CD4-positive, alpha-beta T cell treated with Interleukin-15 for 4 hours (primary cell): ENCODE data around the gene ALPI.
"Not testable (repeated sequence)": the region's sequence is repeated elsewhere in the genome, so short reads cannot be mapped to it uniquely, and the experiment has no call there.

Experiments
- DNase-seq: peaks from one replicate; pipeline ENCODE4 v3.0.0-alpha.2; 2020; ENCODE audit warnings: low spot score

ALPI gene

GRCh38 chr2:232455426-232456255 lies at the start of gene ALPI:
Gene ALPI, plus strand, starts transcription at chr2:232456153. Its CDS starts 47 bp downstream, at chr2:232456200.
- no peak for DNase-seq

DNA sequence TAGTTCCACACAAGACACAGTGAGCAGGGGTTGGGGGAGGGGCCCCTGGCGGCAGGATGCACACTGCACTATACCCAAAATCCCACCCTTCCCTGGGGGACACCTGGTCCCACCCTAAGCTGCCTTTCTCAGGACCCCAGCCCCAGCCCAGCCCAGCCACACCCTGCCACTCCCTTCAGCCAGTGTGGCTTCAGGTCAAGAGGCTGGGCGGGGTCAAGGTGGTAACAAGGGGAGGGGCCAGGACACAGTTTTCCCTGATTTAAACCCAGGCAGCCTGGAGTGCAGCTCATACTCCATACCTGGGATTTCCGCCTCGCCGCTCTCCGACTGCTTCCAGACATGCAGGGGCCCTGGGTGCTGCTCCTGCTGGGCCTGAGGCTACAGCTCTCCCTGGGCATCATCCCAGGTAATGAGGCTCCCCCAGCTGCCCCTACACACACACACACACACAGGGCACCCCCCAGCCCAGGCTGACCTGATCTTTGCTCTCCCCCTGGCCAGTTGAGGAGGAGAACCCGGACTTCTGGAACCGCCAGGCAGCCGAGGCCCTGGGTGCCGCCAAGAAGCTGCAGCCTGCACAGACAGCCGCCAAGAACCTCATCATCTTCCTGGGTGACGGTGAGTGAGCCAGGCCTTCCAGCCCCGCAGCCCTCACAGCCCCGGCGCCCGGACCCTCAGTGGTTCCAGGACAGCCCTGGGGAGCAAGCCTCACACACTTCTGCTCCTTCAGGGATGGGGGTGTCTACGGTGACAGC lies 49.2 kb upstream of the ALPI start, which contains the start of gene ALPG:
Gene ALPG (plus strand): TSS at position 289 of the 755 bp plus-strand sequence. CDS start 51 bp downstream, at position 340.
- DNase-seq = no peak

GRCh38 chr2:232407428-232408150 lies 48.4 kb upstream of the ALPI start:
- DNase-seq = not testable (repeated sequence)

GRCh38 chr2:232408269-232408668 lies 47.7 kb upstream of the ALPI start:
- DNase-seq = not testable (repeated sequence)

DNA sequence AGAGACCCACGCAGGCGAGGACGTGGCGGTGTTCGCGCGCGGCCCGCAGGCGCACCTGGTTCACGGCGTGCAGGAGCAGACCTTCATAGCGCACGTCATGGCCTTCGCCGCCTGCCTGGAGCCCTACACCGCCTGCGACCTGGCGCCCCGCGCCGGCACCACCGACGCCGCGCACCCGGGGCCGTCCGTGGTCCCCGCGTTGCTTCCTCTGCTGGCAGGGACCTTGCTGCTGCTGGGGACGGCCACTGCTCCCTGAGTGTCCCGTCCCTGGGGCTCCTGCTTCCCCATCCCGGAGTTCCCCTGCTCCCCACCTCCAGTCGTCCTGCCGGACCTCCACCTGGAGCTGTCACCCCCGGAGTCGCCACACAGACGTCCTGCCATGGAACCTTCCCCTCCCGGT lies 46.3 kb upstream of the ALPI start:
- not testable (repeated sequence) for DNase-seq

DNA sequence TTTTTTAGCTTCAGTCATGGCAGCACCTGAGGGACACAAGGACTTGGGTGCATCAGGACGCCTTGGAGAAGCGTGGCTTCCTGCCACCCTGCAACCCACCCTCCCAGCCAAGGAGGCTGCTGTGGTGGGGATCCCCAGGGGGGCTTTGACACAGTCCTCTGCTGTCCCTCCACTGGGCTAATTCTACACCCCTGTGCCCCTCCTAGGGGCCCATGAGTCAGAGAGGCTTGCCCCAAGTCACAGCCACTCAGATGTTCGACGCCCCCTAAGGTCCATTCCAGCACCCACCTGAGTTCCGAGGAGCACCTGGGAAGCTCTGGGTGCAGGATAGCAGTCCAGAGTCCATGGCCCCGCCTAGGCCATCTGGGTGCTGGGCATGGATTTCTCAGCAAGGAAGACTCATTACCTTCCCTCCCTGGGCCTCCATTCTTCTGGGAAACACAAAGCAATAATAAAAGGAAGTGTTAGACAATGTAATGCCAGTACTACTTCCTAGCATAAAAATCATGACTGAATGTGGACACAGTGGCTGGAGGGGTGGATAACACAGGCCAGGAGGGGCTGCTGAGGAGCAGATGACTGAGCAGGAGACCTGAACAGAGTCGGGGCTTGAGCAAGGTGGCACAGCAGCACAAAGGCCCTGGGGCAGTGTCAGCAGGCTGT lies 45.6 kb upstream of the ALPI start:
- DNase-seq = no peak

DNA sequence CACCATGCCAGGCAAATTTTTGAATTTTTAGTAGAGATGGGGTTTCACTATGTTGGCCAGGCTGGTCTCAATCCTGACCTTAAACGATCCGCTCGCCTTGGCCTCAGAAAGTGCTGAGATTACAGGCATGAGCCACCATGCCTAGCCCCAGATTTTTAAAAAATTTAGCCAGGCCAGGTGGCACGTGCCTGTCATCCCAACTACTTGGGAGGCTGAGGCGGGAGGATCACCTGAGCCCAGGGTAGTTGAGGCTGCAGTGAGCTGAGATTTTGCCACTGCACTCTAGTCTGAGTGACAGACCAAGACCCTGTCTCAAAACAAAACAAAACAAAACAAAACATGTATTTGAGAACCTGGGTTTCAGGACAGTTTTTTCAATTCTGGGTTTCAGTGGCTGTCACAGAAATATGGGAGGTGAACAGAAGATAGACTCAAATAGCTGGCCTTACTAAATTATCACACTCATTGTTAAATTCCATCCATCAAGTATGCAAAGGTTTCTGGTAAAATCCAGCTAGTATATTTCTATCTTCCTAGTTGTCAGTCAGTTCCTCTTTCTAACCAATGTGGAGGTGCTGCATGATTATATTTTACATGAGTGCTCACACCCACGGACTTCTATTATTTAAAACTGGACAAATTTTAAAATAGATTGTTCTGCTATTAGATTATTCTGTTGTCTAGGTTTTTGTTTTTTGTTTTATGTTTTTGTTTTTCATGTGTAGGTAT lies 43.9 kb upstream of the ALPI start:
- no peak for DNase-seq

- no peak for DNase-seq
Observed at GRCh38 chr2:232412986-232413385, 43.0 kb upstream of the ALPI start.

DNA sequence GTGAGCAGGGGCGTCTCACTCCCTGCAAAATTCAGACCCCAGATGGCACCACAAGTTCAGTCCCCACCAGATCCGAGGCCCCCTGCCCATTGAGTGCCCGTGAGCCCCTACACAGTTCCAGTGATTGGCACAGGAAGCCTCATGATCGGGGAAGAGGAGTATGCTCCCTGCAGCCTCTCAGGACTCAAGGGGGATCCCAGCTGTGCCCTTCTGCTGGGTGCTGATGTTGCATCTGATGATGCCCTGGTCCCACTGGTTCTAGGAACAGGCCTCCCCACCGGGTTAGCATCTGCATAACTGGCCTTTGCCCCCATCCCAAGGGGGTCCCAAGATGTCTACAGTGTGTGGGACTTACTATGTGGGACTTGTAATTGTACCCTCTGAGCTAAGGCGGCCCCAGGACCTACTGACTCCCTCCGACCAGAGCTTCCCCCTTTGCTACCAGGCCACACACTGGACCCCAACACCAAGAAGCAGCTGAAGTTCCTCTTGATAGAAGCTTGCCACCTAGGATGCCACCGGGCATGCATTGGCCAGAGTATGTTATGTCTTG lies 40.7 kb upstream of the ALPI start:
- no peak for DNase-seq

- DNase-seq = no peak
Observed at GRCh38 chr2:232415736-232416520, 40.0 kb upstream of the ALPI start.

DNA sequence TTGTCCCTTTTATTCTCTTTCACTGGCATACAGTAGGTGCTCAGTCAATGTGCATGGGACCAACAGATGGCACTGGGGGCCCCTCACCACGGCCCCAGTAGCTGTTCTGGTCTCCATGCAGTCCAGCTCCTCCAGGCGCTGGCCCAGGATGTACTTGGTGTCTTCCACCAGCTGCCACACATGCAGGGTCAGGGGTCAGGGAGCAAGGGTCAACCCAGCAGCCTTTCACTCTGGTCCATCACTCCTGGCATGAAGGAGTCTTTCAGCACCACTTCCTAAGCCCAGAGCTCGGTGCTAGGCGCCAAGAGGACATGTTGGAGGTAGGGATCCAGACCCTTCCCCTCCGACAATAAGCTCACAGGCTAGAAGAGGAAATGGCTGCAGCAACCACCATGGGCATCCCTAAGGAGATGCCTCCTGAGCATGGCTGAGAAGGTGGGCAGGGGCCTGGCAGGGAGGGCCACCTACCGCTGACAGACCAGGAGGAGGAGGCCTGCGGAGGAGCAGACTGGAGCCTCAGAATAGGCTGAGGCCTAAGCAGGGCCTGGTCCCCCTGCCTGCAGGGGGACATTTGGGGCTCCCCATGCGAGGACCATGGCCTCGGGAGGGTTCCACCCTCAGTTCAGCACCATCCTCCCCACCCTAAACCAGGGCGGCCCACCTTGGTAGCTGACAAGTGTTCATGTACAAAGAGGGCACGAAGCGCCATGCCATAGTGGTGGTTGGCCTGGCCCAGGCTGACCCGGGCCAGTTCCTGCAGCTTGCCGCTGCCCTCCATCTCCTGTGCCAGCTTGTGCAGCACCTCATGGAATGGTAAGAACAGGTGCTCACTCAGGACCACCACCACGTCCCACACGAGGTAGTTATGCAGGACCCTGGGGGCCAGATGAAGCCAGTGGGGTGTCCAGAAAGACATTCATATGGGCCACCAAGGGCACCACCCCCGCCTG lies 39.2 kb upstream of the ALPI start:
- no peak for DNase-seq

- no peak for DNase-seq
Observed at GRCh38 chr2:232417489-232417888, 38.5 kb upstream of the ALPI start.

DNA sequence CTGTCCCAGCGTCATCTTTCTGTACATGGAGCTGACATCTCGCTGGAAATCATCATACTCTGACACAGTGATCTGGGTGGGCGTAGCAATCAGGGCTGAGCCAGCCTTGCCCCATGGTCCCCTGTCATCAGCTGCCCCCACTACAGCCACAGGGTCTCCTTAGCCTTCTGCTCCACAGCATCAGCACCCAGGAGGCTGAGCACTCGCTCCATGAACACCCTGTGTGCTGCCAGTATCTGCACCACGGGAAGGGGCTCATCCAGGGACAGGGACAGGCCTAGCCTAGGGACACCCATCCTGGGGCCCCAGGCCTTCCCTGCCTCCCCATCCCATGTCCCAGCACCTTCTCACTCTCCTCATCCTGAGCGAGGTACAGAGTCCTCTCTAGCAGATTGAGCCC lies 37.9 kb upstream of the ALPI start:
- no peak for DNase-seq

GRCh38 chr2:232418466-232419244 lies 37.3 kb upstream of the ALPI start:
- DNase-seq = no peak

GRCh38 chr2:232419245-232420072 lies 36.5 kb upstream of the ALPI start:
- no peak for DNase-seq

DNA sequence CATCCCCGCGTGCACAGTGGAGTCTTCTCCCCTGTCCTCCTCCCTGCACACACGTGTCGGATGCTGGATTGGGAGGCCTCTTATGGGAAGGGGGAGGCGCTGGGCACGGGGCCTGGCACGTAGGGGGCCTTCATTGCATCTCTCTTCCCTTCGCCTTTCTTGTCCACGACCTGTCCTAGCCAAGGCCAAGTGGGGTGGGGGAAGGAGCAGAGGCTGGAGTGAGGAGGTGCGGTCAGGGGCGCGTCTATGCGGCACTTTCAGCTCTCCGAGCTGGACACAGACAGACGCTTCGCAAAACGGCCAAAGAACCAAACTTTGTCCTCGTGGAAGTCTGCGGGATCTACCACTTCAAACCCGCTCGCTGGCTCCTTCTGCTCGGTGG lies 35.9 kb upstream of the ALPI start:
- DNase-seq = no peak

- no peak for DNase-seq
Observed at GRCh38 chr2:232420463-232421188, 35.3 kb upstream of the ALPI start.
